NCI-H2227 (cell line): ENCODE results near the gene NR2F2.

ENCODE experiments used
- DNase-seq: peaks from one replicate; lab custom pipeline; 2025; ENCODE audit not compliant: unreplicated experiment; lab: John Stamatoyannopoulos, UW

The NR2F2 gene

GRCh38 chr15:96341513-96342405 lies 11.3 kb downstream of the NR2F2 start:
- DNase-seq: no peak

DNA sequence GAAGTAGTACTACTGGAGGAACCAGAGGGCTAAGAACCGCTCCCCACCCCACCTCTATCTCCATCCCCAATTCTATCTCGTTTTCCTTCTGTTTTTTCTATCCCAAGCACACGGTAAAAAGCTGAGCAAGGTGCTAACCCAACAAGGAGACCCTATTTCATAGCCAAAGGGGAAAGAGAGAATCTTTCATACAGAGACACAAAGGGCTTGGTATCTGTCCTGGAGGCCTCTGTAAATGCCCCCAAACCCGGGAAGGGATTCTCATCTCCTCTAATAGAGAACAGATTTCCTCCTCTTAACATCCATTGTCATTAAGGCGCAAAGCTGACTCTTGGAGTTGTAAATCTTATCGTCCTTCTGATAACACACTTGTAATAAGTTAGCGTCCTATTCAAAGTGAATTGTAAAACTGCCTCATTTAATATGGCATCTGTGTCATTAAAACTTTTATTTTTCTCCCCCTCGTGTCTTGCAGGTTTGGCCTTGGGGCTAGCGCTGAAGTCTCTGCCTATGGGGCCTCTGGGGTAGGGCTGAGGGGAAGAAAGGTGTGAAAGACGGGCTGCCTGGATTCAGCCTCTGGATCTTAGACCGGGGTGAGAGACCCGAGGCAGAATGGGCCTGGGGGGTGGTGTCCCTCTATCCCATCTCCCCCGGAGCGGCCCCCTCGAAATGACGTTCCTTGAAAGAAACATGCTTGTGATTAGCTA lies 12.1 kb downstream of the NR2F2 start:
- DNase-seq: no peak

- no peak for DNase-seq
These were observed 12.9 kb downstream of the NR2F2 start for GRCh38 chr15:96343113-96344059.

- DNase-seq: no peak
These were observed 13.7 kb downstream of the NR2F2 start for GRCh38 chr15:96344060-96344705.

GRCh38 chr15:96344706-96345559 lies 14.4 kb downstream of the NR2F2 start:
- DNase-seq: no peak

GRCh38 chr15:96345560-96346399 lies 15.3 kb downstream of the NR2F2 start:
- DNase-seq: peak; percentile 75

- no peak for DNase-seq
These were observed 16.0 kb downstream of the NR2F2 start for GRCh38 chr15:96346409-96346970.

- DNase-seq: peak; percentile 87
These were observed 16.9 kb downstream of the NR2F2 start for GRCh38 chr15:96347181-96348111.

DNA sequence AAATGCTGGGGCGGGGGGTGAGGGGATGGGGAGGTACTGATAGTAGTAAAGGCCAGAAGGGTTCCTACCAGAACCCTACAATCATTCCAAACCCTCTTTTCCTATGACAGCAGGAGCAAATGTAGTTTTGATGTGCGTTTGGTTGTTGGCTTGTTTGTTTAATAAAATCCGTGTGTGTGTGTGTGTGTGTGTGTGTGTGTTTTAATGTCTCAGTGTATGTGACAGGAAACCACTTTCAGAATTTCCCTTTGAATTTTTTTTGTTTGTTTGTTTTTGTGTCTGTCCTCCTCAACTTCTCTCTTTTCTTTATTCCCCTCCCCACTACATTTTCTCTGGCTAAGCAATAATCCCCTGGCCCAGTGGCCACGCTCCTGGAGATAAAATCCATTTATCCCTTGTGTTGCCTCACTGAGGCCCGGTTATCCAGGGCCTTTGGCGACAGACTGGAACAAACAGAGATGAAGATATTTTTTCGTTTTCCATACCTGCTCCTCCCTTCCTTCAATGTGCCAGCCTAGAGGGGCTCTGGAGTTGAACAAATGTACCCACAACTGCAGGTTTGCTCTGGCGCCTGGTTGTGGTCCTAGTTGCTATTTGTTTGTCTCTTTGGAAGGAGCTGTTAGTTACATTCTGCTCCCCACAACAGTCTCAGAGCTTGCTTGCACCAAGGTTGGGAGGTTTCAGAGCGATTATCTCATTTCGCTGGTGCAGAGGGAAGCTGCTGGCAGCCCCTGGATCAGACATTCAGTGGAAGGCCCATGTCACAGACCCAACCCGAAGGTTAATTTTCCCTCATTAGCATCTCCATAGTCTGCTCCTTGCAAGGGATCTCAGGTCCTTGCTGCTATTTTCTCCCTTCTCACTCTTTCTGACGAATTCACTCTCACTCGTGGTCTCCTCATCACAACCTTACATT lies 17.9 kb downstream of the NR2F2 start:
- no peak for DNase-seq

DNA sequence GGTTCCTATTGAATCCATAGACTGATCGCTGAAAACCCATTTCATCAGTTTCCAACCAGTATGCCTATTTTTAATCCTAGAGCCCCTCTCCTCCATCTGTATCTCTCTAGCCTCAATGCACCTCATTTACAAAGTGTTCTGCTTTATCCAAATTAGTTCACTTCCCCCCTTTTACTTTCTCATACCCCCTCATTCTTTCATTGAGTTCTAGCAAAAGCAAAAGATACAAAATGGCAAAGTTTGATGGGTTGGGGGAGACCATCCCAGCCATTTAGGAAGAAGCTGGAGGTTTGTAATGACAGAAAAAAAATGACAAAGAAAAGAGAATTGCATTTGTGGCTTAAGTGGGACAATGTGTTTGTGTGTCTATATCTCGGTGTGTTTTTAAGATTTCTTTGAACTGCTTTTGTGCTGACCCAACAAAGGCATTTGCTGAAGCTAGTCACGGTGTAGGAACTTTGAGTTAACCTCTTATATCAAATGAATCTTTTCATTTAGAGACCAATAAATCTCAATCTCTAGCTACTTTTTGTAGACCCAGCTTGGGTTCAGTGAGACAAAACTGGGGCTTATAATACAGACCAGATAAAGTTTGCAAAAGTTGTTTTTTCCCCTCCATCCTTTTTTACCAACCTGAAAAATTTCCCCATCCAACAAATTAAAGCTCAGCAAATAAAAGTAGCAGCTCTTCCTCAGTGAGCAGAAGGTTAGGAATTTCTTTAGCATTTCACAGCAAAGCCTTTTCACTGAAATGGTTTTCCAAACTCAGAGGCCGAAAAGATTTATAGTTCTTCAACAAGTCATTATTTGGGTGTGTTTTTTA lies 18.7 kb downstream of the NR2F2 start:
- DNase-seq: no peak

- no peak for DNase-seq
These were observed 19.6 kb downstream of the NR2F2 start for GRCh38 chr15:96349857-96350720.

DNA sequence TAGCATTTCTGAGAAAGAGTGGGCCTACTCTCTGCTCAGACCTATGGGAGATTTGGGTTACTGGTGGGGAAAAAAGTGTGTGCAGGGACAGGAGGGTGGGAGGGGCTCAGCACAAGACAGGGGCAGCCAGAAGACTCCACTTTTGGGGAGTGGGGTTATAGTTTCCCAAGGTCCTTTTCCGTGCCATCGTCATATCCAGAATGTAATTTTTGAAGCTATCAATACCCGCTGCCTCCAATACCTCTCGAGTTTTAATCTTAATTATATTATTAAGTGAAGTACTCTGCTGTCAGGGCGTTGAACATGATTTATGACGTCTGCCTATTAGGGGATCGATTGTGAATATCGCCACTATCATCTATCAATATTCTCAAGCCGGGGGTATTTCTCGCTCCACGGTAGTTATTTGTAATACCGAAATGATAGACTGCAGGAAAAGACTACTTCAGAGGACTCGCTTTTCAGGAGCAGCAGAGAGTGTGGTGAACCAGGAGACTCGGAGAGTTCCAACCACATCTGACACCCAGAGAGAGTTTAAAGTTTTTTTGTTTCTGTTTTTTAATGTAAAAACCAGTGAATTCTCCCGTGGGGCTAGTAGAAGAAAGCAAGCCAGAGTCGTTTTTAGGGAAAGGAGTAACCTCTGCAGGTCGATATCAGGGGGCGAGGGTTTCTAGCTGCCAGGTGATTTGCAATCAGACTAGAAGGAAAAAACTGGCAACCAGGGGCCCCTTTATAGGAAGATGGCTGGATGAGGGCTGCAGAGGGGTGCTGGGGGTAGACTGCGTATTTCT lies 20.6 kb downstream of the NR2F2 start:
- DNase-seq: no peak

DNA sequence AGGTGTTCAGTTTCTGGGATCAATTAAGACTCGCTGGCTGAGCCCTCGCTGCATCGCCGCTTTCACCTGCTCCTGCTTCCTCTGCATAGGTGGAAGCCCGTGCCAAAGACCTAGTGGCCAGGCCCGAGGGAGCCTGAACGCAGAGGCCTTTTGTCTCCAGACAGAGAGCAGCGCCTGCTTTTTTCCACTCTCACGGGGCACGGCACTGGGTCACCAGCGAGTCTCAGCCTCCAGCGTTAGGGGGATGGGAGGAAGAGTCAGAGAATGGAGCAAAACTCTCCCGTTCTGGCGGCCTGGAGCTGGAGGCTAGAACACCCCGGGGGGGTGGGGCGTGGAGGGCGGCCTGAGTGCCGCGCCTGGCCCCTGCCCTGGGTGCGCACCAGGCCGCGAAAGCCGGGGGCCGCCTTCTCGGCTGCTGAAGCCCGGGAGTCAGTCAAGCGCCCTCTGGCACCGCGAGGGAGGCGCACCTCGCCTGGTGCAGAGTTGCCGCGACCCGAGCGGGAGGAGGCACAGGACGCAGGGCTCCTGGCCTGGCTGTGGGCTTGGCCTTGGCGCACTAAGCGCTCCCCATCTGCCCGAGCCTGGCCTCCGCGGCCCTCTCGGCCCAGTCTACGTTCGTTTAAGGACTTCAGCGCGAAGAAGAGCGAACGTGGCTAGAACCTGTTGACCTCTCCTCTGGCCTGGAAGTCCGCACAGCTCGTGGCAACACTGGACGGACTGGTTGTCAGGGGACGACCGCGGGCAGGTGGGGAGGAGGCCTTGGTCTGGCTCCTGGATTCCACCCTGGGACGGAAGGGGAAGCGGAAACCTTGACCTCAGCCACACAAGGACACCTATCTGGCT lies 21.5 kb downstream of the NR2F2 start:
- DNase-seq: no peak
